ENCODE results near the gene RPTOR.

GRCh38 chr17:80614332-80615047, 69.9 kb downstream of the RPTOR start:
- TF ChIP-seq EZH2phosphoT487 (IDR thresholded peaks at IDR 0.05; ENCODE audit: insufficient read depth, low read depth) (no peak), EZH2 (IDR thresholded peaks at IDR 0.05; ENCODE audit: insufficient read depth, poor library complexity, severe bottlenecking) (no peak)
